ENCODE results near the gene C22orf31.

- no peak for TF ChIP-seq POLR2A (IDR thresholded peaks at IDR 0.05; ENCODE audit: low read depth, low read length)
- no peak for TF ChIP-seq POLR2AphosphoS5 (IDR thresholded peaks at IDR 0.05; ENCODE audit: low read depth, low read length)
- TF ChIP-seq TAF1 (IDR thresholded peaks at IDR 0.05; ENCODE audit: low read depth, low read length) = no peak
- TF ChIP-seq SPI1 (IDR thresholded peaks at IDR 0.05; ENCODE audit: low read depth, low read length) = 0 out of 2 replicates have a peak, but pooled peaks have one; percentile 12
- no peak for TF ChIP-seq PAX5 (IDR thresholded peaks at IDR 0.05; ENCODE audit: insufficient read depth, low read length, severe bottlenecking)
- TF ChIP-seq POU2F2 (IDR thresholded peaks at IDR 0.05; ENCODE audit: low read depth, low read length) = no peak
These were observed 43.8 kb upstream of the C22orf31 start for GRCh38 chr22:29105468-29105867.

Data from GM12891 (cell line).